ENCODE results near the gene USP6.

DNA sequence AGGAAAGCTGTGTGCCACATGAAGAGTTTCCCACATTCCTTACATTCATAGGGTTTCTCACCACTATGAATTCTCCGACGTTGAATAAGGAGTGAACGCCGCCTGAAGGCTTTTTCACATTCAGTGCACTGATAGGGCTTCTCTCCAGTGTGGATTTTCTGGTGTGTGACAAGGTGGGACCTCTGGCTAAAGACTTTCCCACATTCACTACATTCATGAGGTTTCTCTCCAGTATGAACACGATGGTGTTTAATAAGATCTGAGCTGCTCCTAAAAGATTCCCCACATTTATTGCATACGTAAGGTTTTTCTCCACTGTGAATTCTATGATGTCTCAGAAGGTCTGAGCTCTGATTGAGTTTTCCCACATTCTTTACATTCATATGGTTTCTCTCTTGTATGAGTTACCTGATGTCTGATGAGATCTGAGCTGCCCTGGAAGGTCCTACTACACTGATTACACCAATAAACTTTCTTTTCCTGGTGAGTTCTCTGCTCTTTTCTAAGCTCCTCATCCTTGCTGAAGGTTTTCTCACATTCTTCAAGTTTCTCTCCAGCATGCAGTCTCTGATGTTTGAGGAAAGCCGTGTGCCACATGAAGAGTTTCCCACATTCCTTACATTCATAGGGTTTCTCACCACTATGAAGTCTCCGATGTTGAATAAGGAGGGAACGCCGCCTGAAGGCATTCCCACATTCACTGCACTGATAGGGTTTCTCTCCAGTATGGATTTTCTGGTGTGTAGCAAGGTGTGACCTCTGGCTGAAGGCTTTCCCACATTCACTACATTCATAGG lies 65.9 kb downstream of the USP6 start:
- TF ChIP-seq, protein P1, sequence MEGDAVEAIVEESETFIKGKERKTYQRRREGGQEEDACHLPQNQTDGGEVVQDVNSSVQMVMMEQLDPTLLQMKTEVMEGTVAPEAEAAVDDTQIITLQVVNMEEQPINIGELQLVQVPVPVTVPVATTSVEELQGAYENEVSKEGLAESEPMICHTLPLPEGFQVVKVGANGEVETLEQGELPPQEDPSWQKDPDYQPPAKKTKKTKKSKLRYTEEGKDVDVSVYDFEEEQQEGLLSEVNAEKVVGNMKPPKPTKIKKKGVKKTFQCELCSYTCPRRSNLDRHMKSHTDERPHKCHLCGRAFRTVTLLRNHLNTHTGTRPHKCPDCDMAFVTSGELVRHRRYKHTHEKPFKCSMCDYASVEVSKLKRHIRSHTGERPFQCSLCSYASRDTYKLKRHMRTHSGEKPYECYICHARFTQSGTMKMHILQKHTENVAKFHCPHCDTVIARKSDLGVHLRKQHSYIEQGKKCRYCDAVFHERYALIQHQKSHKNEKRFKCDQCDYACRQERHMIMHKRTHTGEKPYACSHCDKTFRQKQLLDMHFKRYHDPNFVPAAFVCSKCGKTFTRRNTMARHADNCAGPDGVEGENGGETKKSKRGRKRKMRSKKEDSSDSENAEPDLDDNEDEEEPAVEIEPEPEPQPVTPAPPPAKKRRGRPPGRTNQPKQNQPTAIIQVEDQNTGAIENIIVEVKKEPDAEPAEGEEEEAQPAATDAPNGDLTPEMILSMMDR (IDR thresholded peaks at IDR 0.05; ENCODE audit: low read depth, low read length, missing input control) = no peak
- TF ChIP-seq FOXA1 (IDR thresholded peaks at IDR 0.05) (no peak), SP1 (IDR thresholded peaks at IDR 0.05) (no peak), TAF1 (conservative IDR thresholded peaks at IDR 0.05) (no peak), GABPA (IDR thresholded peaks at IDR 0.05 in 1 of 2, conservative IDR thresholded peaks at IDR 0.05 in 1 of 2) (no peak), EGR1 (IDR thresholded peaks at IDR 0.05; ENCODE audit: low read depth in 2 of 2) (no peak), RXRA (IDR thresholded peaks at IDR 0.05) (no peak), YY1 (IDR thresholded peaks at IDR 0.05) (no peak)
- TF ChIP-seq, protein P2, sequence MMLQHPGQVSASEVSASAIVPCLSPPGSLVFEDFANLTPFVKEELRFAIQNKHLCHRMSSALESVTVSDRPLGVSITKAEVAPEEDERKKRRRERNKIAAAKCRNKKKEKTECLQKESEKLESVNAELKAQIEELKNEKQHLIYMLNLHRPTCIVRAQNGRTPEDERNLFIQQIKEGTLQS (IDR thresholded peaks at IDR 0.05) = no peak
- TF ChIP-seq, protein P3, sequence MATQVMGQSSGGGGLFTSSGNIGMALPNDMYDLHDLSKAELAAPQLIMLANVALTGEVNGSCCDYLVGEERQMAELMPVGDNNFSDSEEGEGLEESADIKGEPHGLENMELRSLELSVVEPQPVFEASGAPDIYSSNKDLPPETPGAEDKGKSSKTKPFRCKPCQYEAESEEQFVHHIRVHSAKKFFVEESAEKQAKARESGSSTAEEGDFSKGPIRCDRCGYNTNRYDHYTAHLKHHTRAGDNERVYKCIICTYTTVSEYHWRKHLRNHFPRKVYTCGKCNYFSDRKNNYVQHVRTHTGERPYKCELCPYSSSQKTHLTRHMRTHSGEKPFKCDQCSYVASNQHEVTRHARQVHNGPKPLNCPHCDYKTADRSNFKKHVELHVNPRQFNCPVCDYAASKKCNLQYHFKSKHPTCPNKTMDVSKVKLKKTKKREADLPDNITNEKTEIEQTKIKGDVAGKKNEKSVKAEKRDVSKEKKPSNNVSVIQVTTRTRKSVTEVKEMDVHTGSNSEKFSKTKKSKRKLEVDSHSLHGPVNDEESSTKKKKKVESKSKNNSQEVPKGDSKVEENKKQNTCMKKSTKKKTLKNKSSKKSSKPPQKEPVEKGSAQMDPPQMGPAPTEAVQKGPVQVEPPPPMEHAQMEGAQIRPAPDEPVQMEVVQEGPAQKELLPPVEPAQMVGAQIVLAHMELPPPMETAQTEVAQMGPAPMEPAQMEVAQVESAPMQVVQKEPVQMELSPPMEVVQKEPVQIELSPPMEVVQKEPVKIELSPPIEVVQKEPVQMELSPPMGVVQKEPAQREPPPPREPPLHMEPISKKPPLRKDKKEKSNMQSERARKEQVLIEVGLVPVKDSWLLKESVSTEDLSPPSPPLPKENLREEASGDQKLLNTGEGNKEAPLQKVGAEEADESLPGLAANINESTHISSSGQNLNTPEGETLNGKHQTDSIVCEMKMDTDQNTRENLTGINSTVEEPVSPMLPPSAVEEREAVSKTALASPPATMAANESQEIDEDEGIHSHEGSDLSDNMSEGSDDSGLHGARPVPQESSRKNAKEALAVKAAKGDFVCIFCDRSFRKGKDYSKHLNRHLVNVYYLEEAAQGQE (IDR thresholded peaks at IDR 0.05) = no peak
- TF ChIP-seq, protein P4, sequence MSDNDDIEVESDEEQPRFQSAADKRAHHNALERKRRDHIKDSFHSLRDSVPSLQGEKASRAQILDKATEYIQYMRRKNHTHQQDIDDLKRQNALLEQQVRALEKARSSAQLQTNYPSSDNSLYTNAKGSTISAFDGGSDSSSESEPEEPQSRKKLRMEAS (IDR thresholded peaks at IDR 0.05) = no peak
